CD4-positive, alpha-beta T cell treated with Interleukin-4 for 1 hour (primary cell): ENCODE data around the gene DMXL1.
"Not testable (repeated sequence)": the region's sequence is repeated elsewhere in the genome, so short reads cannot be mapped to it uniquely, and the experiment has no call there.

Experiments
- DNase-seq, 2 donors: peaks; one replicate each; pipeline ENCODE4 v3.0.0-alpha.2; 2020 to 2022

Gene DMXL1

GRCh38 chr5:119212026-119212425, 141.1 kb downstream of the DMXL1 start:
- no peak for DNase-seq

- no peak for DNase-seq
Measured at GRCh38 chr5:119212676-119213075, 141.8 kb downstream of the DMXL1 start.

DNA sequence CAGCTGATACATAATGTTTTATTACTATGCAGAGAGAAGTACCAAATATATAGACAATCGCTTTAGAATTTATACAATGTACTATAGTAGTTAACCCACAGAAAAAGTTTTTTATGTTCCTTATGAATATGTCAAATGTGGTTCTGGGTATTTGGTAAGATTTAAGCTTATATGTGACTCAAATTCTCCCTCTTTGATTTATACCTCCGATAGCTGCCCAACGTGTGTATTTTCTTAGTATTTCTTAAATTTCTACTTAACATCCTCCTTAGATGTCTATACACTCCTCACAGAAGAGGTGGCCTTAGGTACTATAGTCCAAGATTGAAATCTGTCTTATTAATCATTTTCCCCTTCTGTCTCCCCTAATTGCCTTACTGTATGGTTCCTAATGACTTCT, 146.3 kb downstream of the DMXL1 start:
- no peak for DNase-seq

DNA sequence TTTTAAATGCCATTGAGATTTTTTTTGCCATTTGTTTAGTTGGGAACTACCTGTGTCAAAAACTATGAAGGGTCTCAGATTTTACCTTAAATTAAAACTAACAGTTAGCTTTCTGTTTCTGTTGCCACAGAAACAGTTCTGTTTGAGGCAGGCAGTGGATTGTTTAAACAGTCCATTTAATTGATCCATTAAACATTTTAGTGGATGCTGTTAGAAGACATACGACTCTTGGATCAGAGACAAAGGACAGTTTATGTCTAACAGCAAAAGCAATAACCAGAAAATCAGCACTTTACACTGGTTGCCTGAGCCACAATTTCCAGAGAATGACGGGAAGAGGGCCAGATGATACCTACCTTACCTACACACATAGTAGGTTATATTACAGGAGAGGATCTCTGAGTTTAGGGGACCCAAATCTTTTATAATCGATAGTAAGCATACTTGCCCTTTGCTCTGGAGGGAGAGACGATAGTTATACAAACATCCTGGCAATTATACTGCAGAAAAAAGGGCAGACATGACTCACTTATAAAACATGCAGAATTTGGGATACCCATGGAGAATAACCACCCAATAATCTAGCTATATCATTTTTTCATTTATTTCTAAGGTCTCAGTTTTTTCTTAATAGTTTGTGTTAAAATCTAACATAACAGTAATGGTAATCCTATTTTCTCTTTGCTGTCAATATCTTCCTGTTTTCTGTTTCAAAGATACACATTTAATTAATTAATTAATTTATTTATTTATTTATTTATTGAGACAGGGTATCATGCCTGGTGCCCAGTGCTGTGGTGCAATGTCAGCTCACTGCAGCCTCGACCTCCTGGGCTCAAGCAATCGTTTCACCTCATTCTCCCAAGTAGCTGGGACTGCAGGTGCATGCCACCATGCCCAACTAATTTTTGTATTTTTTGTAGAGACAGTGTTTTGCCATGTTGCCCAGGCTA, 148.2 kb downstream of the DMXL1 start:
- no peak for DNase-seq

- DNase-seq: no peak
Measured at GRCh38 chr5:119220576-119221197, 149.8 kb downstream of the DMXL1 start.

DNA sequence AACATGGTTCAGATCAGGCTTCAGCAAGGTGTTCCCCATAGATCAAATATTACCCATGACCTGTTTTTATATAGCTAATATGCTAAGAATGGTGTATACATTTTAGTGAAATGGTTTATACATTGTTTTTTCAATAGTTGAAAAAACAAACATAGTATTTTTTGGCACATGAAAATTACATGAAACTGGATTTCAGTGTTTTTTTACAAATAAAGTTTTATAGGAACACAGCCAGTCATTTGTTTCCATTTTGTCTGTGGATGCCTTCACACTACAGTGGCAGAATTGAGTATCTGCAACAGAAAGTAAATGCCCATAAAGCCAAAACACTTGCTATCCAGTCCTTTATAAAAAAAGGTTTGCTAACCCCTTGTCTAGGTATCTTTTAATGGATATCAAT, 150.4 kb downstream of the DMXL1 start:
- no peak for DNase-seq

GRCh38 chr5:119229950-119230349, 159.1 kb downstream of the DMXL1 start:
- no peak for DNase-seq

- DNase-seq: peak in 1 of 2 donors; percentile 1
Measured at GRCh38 chr5:119238265-119239118, 167.6 kb downstream of the DMXL1 start.

- no peak for DNase-seq
Measured at GRCh38 chr5:119239119-119239417, 168.2 kb downstream of the DMXL1 start.

DNA sequence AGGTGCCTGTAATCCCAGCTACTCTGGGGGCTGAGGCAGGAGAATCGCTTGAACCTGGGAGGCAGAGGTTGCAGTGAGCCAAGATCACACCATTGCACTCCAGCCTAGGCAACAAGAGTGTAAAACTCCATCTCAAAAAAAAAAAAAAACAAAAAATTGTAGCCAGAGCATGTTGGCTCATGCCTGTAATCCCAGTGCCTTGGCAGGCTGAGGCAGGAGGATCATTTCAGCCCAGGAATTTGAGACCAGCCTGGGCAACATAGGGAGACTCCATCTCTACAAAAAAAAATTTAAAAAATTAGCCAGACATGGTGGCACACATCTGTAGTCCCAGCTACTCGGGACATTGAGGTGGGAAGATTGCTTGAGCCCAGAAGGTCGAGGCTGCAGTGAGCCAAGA, 168.9 kb downstream of the DMXL1 start:
- DNase-seq: not testable (repeated sequence)

- DNase-seq: no peak
Measured at GRCh38 chr5:119243888-119244287, 173.0 kb downstream of the DMXL1 start.

DNA sequence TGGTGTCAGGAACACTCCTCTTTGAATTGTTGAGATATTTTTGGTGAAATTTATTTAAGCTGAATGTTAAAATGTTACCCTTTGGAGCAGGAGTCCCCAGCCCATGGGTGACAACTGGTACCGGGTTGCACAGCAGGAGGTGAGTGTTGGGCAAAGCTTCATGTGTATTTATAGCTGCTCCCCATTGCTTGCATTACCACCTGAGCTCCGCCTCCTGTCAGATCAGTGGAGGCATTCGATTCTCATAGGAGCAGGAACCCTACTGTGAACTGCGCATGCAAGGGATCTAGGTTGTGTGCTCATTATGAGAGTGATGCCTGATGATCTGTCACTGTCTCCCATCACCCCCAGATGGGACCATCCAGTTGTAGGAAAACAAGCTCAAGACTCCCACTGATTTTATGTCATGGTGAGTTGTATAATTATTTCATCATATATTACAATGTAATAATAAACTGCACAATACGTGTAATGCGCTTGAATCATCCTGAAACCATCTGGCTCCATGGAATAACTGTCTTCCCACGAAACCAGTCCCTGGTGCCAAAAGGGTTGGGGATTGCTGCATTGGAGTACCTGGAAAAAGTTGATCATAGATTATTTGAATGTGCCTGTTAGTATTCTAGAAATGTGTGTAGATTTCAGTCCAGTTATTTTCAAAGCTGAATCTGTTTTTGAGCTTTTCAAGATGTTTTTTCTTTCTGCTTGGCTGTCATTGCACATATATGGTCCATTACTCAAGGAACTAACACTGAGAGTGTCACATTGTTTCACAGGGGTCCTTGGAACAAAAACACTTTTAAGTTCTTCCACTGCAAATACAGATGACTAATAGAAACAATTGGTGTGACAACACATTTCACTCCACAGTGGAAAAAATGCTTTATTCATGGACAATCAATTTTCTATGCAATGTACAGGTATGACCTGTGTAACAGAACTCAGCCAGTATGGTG, 180.3 kb downstream of the DMXL1 start:
- DNase-seq: no peak

DNA sequence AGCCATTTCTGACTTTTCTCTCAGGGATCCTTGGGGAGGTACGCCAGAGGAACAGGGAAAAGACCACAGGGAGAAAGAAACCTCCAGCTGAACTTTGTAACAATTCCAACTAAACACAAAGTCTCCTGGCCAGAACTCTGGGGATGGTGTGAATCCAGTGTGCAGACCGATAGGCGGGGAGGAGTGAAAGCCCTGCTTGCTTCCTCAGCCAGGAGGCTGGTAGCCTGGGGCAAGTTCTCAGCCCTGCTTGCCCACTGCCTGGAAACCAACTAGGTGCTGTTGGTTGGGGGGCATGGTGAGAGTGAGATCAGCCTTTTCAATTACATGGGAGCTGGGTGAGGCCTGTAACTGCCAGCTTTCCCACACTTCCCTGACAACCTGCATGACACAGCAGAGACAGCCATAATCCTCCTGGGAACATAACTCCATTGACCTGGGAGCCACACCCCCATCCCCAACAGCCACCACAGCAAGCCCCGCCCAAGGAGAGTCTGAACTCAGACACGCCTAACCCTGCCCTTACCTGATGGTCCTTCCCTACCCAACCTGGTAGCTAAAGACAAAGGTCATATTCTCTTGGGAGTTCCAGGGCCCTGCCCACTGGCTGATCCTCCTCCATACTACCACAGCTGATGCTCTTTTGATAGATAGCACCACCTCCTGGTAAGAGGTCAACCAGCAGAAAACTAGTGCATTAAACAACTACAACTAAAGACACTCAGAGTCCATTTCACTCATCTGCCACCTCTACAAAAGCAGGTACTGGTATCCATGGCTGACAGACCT, 184.9 kb downstream of the DMXL1 start:
- DNase-seq: no peak

GRCh38 chr5:119257613-119258012, 186.7 kb downstream of the DMXL1 start:
- DNase-seq: no peak

- DNase-seq: no peak
Measured at GRCh38 chr5:119263639-119264038, 192.8 kb downstream of the DMXL1 start.

DNA sequence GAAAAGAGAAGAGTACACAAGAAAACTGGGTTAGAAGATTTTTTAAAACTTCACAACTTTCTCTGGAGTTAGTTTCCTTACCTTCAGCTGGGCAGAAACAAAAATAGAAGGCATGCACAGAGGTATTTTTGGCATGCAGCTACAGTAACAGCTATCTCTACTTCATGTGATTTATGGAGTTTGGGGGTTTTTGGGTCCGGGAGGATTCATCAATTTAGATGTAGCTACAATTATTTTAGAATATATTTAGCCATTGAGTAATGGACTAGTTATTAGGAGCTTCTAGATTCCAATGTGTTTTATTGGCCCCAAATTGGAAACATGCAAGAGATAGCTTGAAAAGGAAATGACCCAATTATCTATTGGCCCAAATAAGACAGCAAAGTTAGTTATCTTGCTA, 193.3 kb downstream of the DMXL1 start:
- DNase-seq: no peak

GRCh38 chr5:119267958-119268386, 197.1 kb downstream of the DMXL1 start:
- DNase-seq: peak; percentile 91 to 93

- DNase-seq: peak; percentile 94 to 96
Measured at GRCh38 chr5:119268387-119269060, 197.6 kb downstream of the DMXL1 start.

- peak; percentile 52 to 63 for DNase-seq
Measured at GRCh38 chr5:119269061-119269944, 198.4 kb downstream of the DMXL1 start.

DNA sequence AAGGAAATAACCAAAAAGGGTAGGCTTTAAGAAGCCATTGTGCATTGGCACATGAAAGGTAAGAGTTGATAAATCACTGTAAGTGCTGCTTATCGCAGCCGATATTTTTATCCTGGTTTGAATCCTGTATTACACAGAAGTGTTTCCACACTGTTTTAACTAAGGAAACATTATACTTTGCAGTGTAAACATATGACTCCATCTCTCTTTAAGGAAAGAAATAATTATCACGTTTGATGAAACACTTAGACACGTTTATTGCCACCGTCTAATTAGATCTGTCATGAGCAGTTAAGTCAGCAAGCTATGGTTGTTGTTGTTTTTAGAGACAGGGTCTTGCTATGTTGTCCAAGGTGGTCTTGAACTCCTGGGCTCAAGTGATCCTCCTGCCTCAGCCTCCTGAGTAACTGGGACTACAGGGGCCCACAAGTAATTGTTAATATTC, 199.3 kb downstream of the DMXL1 start:
- no peak for DNase-seq
